HG03558 (cell line): ENCODE data around the gene AHCY.
"Not testable (repeated sequence)": the region's sequence is repeated elsewhere in the genome, so short reads cannot be mapped to it uniquely, and the experiment has no call there.

Experiments
- ATAC-seq: cut with Tn5 transposase; IDR thresholded peaks from one replicate; pipeline ENCODE4 v1.9.1; 2021; ENCODE audit warnings: moderate number of reproducible peaks; ENCODE audit not compliant: unreplicated experiment; ENCODE audit errors: extremely low read depth

AHCY gene

GRCh38 chr20:34300256-34300806, 2.8 kb downstream of the AHCY start:
- no peak for ATAC-seq

GRCh38 chr20:34299556-34300255, 3.4 kb downstream of the AHCY start:
- ATAC-seq: no peak

GRCh38 chr20:34298294-34298784, 4.8 kb downstream of the AHCY start:
- not testable (repeated sequence) for ATAC-seq

GRCh38 chr20:34296468-34296867, 6.7 kb downstream of the AHCY start:
- no peak for ATAC-seq

GRCh38 chr20:34295284-34295683, 7.9 kb downstream of the AHCY start:
- no peak for ATAC-seq

- ATAC-seq: no peak
Measured at GRCh38 chr20:34294563-34294962, 8.6 kb downstream of the AHCY start.

GRCh38 chr20:34293589-34293988, 9.6 kb downstream of the AHCY start:
- no peak for ATAC-seq

- ATAC-seq: no peak
Measured at GRCh38 chr20:34293119-34293518, 10.0 kb downstream of the AHCY start.

GRCh38 chr20:34292496-34292895, 10.7 kb downstream of the AHCY start:
- ATAC-seq: no peak

- no peak for ATAC-seq
Measured at GRCh38 chr20:34290471-34290870, 12.7 kb downstream of the AHCY start.

GRCh38 chr20:34287500-34287899, 15.7 kb downstream of the AHCY start:
- not testable (repeated sequence) for ATAC-seq

GRCh38 chr20:34285450-34285849, 17.7 kb downstream of the AHCY start:
- ATAC-seq: no peak

GRCh38 chr20:34283844-34284243, 19.3 kb downstream of the AHCY start:
- no peak for ATAC-seq

- ATAC-seq: no peak
Measured at GRCh38 chr20:34282041-34282440, 21.1 kb downstream of the AHCY start.

- ATAC-seq: no peak
Measured at GRCh38 chr20:34281177-34281576, 22.0 kb downstream of the AHCY start.

GRCh38 chr20:34274694-34275093, 28.5 kb downstream of the AHCY start:
- ATAC-seq: no peak

- ATAC-seq: no peak
Measured at GRCh38 chr20:34271956-34272355, 31.2 kb downstream of the AHCY start.

- no peak for ATAC-seq
Measured at GRCh38 chr20:34269996-34270627, 33.0 kb downstream of the AHCY start.

GRCh38 chr20:34268851-34269636, 34.1 kb downstream of the AHCY start:
- ATAC-seq: no peak

GRCh38 chr20:34268145-34268544, 35.0 kb downstream of the AHCY start:
- no peak for ATAC-seq

- ATAC-seq: no peak
Measured at GRCh38 chr20:34264141-34264540, 39.0 kb downstream of the AHCY start.
